ENCODE results near the gene COL18A1. TPM values are rescaled to one million over a fixed set of nuclear protein-coding genes. Genes with fewer than 3 reads are reported as not detected.
"Not testable (repeated sequence)": the region's sequence is repeated elsewhere in the genome, so short reads cannot be mapped to it uniquely, and the experiment has no call there.

The COL18A1 gene
- total RNA-seq, 1 experiment from 2014 or later: 55.9 TPM

DNA sequence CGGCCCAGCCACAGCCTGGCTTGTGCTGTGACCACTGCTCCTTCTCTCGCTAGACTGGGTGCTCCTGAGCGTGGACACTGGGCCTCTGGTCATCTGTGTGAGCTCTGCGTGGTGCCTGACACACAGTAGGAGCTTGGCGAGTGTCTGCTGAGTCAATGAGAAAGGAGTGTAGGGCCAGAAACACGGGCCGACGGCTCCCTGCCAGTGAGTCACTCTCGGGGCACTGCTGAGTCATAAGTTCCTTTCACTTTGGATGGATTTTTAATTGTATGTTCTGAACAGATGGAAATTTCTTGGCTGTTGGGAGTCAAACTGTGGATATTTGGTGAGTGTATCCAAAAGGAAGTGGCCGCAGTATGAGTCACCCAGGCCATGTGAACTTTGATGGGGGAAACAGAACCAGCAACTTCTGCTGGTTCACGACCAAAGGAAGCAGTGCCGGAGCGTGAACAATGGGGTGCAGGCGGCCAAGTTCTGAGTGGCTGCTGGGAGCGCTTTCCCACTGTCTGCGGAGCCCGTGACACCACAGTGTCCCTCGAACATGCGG, 41.0 kb upstream of the COL18A1 start:
- H3K4me1 ChIP-seq (replicated peaks): peaks cover 64% of the 10 kb centered on the region
- peak overlapping the region; percentile 99 for H3K27ac ChIP-seq
- no peaks in the 10 kb centered on the region for H3K36me3 ChIP-seq
- H3K4me3 ChIP-seq: peak overlapping the region; percentile 5; the same call in 1 of the 2 replicates
- peak; percentile 97 to 98 for DNase-seq (ENCODE audit: low read depth in 1 of 2, low spot score in 2 of 2)
- H3K27me3 ChIP-seq (replicated peaks): no peaks in the 10 kb centered on the region
- no peaks in the 10 kb centered on the region for H3K9me3 ChIP-seq (replicated peaks)

DNA sequence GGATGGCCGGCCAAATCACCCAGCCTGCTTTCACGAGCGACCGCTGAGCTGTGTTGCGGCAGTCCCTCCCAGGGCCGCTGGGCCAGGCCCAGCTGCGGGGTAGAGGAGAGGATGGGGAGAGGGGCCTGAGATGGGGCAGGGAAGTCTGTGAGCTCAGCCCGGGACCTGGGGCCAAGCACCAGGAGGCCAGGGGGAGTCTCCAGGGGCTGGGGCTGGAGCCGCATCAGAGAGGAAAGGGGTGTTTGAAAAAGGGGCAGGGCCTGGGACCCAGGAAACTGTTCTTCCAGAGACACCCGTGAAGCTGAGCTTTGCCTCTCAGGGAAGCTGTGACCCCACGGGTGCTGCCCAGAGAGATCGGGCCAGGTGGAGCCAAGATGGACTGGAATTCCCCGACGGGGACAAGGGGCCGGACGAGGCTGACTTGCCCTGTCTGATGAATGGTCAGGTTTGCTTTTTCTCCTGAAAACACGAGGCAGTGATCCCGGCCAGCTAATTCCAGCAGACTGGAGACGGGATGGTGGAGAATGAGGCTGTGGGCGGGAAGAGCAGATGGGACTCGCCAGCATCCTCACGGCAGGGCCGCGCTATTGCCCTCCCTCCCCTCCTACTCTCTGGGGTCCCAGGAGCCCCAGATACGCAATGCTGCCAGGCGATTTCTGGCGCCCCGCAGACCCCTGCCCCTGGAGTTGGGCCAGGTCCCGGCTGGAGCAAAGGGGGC, 40.3 kb upstream of the COL18A1 start:
- H3K4me1 ChIP-seq (replicated peaks): peaks cover 64% of the 10 kb centered on the region
- no peaks in the 10 kb centered on the region for H3K36me3 ChIP-seq
- peak in 1 of 2 experiments; percentile 76 for DNase-seq (ENCODE audit: low read depth in 1 of 2, low spot score in 2 of 2)
- peak overlapping the region; percentile 5; the same call in 1 of the 2 replicates for H3K4me3 ChIP-seq
- no peaks in the 10 kb centered on the region for H3K9me3 ChIP-seq (replicated peaks)
- H3K27me3 ChIP-seq (replicated peaks): no peaks in the 10 kb centered on the region
- H3K27ac ChIP-seq: peak overlapping the region; percentile 99

GRCh38 chr21:45365186-45365607, 39.8 kb upstream of the COL18A1 start:
- H3K4me1 ChIP-seq (replicated peaks): peaks cover 64% of the 10 kb centered on the region
- H3K4me3 ChIP-seq: no peak overlapping the region
- H3K36me3 ChIP-seq: no peaks in the 10 kb centered on the region
- H3K9me3 ChIP-seq (replicated peaks): no peaks in the 10 kb centered on the region
- peak overlapping the region; percentile 99 for H3K27ac ChIP-seq
- no peak for DNase-seq (ENCODE audit: low read depth in 1 of 2, low spot score in 2 of 2)
- H3K27me3 ChIP-seq (replicated peaks): no peaks in the 10 kb centered on the region

DNA sequence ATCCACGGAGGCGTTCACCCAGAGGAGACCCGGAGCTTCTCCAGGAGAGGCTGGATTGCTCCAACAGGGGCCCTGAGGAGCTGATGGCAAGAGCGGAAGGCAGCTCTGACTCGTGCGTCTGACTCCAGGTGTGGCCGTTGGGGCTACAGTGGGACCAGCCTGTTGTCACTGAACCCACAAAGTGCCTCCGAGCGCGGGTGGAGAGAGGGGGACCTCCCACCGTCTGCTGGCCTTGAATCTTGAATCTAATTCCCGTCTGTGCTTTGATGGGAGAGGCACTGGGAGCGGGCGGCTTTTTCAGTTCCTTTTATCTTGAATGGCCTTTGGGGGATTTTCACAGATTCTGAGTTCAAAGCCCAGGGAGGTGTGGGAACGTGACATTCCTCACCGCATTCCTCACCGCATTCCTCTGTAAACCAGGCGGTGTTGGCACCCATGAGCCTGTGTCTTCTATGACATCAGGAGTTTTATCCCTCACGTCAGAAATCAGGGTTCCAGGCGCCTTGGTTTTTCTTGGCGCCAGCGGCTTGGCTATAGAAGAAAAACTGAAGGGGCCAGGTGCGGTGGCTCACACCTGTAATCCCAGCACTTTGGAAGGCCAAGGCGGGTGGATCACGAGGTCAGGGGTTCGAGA, 39.2 kb upstream of the COL18A1 start:
- DNase-seq (ENCODE audit: low read depth in 1 of 2, low spot score in 2 of 2): peak; percentile 89
- H3K27ac ChIP-seq: peak overlapping the region; percentile 99
- no peaks in the 10 kb centered on the region for H3K36me3 ChIP-seq
- peaks cover 62% of the 10 kb centered on the region for H3K4me1 ChIP-seq (replicated peaks)
- H3K9me3 ChIP-seq (replicated peaks): no peaks in the 10 kb centered on the region
- no peaks in the 10 kb centered on the region for H3K27me3 ChIP-seq (replicated peaks)
- no peak overlapping the region for H3K4me3 ChIP-seq

DNA sequence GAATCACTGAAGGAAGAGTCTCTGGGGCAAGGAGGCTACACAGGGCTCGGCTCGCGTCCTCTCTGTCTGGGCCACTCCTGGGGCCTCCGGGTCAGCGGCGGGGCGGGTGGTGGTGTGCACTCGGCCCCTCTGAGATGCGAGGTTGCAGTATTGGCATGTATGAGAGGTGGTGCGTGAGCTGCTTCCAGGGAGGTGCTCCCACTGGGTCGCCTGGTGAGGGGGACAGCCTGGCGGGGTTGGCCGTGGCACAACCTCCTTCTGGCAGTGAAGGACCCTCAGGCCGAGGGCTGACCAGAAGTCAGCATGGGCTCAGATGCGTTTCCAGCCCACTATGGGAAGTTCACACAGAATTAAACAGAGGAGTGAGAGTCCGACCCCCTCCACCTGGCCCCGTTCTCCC, 38.5 kb upstream of the COL18A1 start:
- H3K36me3 ChIP-seq: no peaks in the 10 kb centered on the region
- H3K4me1 ChIP-seq (replicated peaks): peaks cover 56% of the 10 kb centered on the region
- no peaks in the 10 kb centered on the region for H3K9me3 ChIP-seq (replicated peaks)
- no peak for DNase-seq (ENCODE audit: low read depth in 1 of 2, low spot score in 2 of 2)
- H3K4me3 ChIP-seq: no peak overlapping the region
- H3K27me3 ChIP-seq (replicated peaks): no peaks in the 10 kb centered on the region
- H3K27ac ChIP-seq: peak overlapping the region; percentile 99

GRCh38 chr21:45366931-45367401, 38.0 kb upstream of the COL18A1 start:
- H3K9me3 ChIP-seq (replicated peaks): no peaks in the 10 kb centered on the region
- H3K4me1 ChIP-seq (replicated peaks): peaks cover 52% of the 10 kb centered on the region
- peak; percentile 88 to 94 for DNase-seq (ENCODE audit: low read depth in 1 of 2, low spot score in 2 of 2)
- H3K27ac ChIP-seq: peak overlapping the region; percentile 99
- no peaks in the 10 kb centered on the region for H3K27me3 ChIP-seq (replicated peaks)
- H3K4me3 ChIP-seq: no peak overlapping the region
- no peaks in the 10 kb centered on the region for H3K36me3 ChIP-seq

- no peak for DNase-seq (ENCODE audit: low read depth in 1 of 2, low spot score in 2 of 2)
- no peaks in the 10 kb centered on the region for H3K27me3 ChIP-seq (replicated peaks)
- peak overlapping the region; percentile 99; the same call in 1 of the 2 replicates for H3K27ac ChIP-seq
These were observed 37.3 kb upstream of the COL18A1 start for GRCh38 chr21:45367402-45368351.

GRCh38 chr21:45369018-45369417, 35.9 kb upstream of the COL18A1 start:
- H3K27me3 ChIP-seq (replicated peaks); DNase-seq (ENCODE audit: low read depth in 1 of 2, low spot score in 2 of 2); H3K9me3 ChIP-seq (replicated peaks); H3K36me3 ChIP-seq; H3K4me3 ChIP-seq; H3K27ac ChIP-seq: not testable (repeated sequence)
- peaks cover 39% of the 10 kb centered on the region for H3K4me1 ChIP-seq (replicated peaks)

More at GRCh38 chr21:45367402-45368351, 37.3 kb upstream of the COL18A1 start:
- no peaks in the 10 kb centered on the region for H3K9me3 ChIP-seq (replicated peaks)
- no peak overlapping the region for H3K4me3 ChIP-seq
- no peaks in the 10 kb centered on the region; the same call in 1 of the 2 replicates for H3K36me3 ChIP-seq
- H3K4me1 ChIP-seq (replicated peaks): peaks cover 52% of the 10 kb centered on the region

- peaks cover 5% of the 10 kb centered on the region; the same call in 1 of the 2 replicates for H3K9me3 ChIP-seq (replicated peaks)
- no peaks in the 10 kb centered on the region; the same call in 1 of the 2 replicates for H3K36me3 ChIP-seq
- peaks cover 24% of the 10 kb centered on the region for H3K4me1 ChIP-seq (replicated peaks)
- no peak overlapping the region for H3K4me3 ChIP-seq
- no peaks in the 10 kb centered on the region for H3K27me3 ChIP-seq (replicated peaks)
- H3K27ac ChIP-seq: no peak overlapping the region
- no peak for DNase-seq (ENCODE audit: low read depth in 1 of 2, low spot score in 2 of 2)
These were observed 34.4 kb upstream of the COL18A1 start for GRCh38 chr21:45370575-45370974.

DNA sequence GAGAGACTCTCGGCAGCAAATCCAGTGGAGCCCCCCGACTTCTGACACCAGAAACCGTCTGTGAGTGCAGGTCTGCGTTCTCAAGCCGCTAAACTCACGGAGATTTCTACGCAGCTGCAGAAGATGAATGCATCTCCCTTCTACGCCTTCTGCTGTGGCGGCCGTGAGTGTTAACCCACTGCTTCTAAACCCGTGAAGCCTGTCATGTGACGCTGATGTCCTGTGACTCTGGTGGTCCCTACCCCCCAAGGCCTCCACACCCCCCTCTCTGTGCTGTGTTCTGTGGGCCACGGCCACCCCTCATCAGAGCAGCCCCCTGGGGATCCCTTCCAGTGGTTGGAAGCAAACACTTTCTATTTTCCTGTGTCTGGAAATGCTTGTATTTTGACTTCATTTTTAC, 33.9 kb upstream of the COL18A1 start:
- Histone ChIP-seq H3K27me3 (replicated peaks) (no peaks in the 10 kb centered on the region), H3K4me3 (no peak overlapping the region), H3K27ac (no peak overlapping the region), H3K9me3 (replicated peaks) (peaks cover 5% of the 10 kb centered on the region; the same call in 1 of the 2 replicates), H3K4me1 (replicated peaks) (peaks cover 19% of the 10 kb centered on the region), H3K36me3 (no peaks in the 10 kb centered on the region; the same call in 1 of the 2 replicates)
- no peak for DNase-seq (ENCODE audit: low read depth in 1 of 2, low spot score in 2 of 2)

- H3K27me3 ChIP-seq (replicated peaks): no peaks in the 10 kb centered on the region
- peaks cover 13% of the 10 kb centered on the region for H3K4me1 ChIP-seq (replicated peaks)
- no peak overlapping the region for H3K27ac ChIP-seq
- H3K36me3 ChIP-seq: no peaks in the 10 kb centered on the region; the same call in 1 of the 2 replicates
- no peak for DNase-seq (ENCODE audit: low read depth in 1 of 2, low spot score in 2 of 2)
- H3K9me3 ChIP-seq (replicated peaks): peaks cover 5% of the 10 kb centered on the region; the same call in 1 of the 2 replicates
- H3K4me3 ChIP-seq: no peak overlapping the region
These were observed 33.3 kb upstream of the COL18A1 start for GRCh38 chr21:45371655-45372054.

GRCh38 chr21:45372732-45373355, 32.1 kb upstream of the COL18A1 start:
- H3K27ac ChIP-seq: no peak overlapping the region
- no peak for DNase-seq (ENCODE audit: low read depth in 1 of 2, low spot score in 2 of 2)
- peaks cover 11% of the 10 kb centered on the region for H3K4me1 ChIP-seq (replicated peaks)
- H3K36me3 ChIP-seq: no peaks in the 10 kb centered on the region; the same call in 1 of the 2 replicates
- no peak overlapping the region for H3K4me3 ChIP-seq
- no peaks in the 10 kb centered on the region for H3K27me3 ChIP-seq (replicated peaks)
- H3K9me3 ChIP-seq (replicated peaks): peaks cover 5% of the 10 kb centered on the region; the same call in 1 of the 2 replicates
